AG04450 (cell line): ENCODE results near the gene KRT74. TPM values are rescaled to one million over a fixed set of nuclear protein-coding genes. Genes with fewer than 3 reads are reported as not detected.

Source experiments
- CTCF ChIA-PET: fragments of 300-600, 350-600 bp; formaldehyde crosslinking; extraction: SDS; loops from one replicate; lab custom pipeline; 2022; ENCODE audit warnings: antibody characterized with exemption, inconsistent platforms; lab: Charles Lee
- POLR2A ChIA-PET: fragments of 350-600 bp; formaldehyde crosslinking; extraction: SDS; loops from one replicate; lab custom pipeline; 2021; ENCODE audit warnings: antibody characterized with exemption, inconsistent platforms; lab: Yijun Ruan, JAX
- DNase-seq: peaks from one replicate; pipeline ENCODE4 v3.0.0-alpha.2; 2011; ENCODE audit warnings: low read depth, low spot score
- H3K27ac ChIP-seq: one replicate; pipeline ENCODE4 v1.5.1; 2012; ENCODE audit warnings: low read depth, low read length, control low read depth
- H3K27me3 ChIP-seq: one replicate; pipeline ENCODE4 v1.6.0; 2012; ENCODE audit warnings: low read length; ENCODE audit not compliant: control insufficient read depth, insufficient read depth
- H3K4me3 ChIP-seq: 2 replicates; pipeline ENCODE4 v1.5.1; 2011; ENCODE audit warnings: mild to moderate bottlenecking, low read depth, low read length, control low read depth
- H3K9me3 ChIP-seq: 2 replicates; pipeline ENCODE4 v1.5.1; 2012; ENCODE audit warnings: low read length; ENCODE audit not compliant: control insufficient read depth, insufficient read depth
- CTCF ChIP-seq: IDR thresholded peaks from 2 replicates; pipeline ENCODE4 v1.5.1; 2011; ENCODE audit warnings: low read depth, low read length, control low read depth, inconsistent platforms
- polyA plus RNA-seq: library from polyadenylated mRNA; depleted of rRNA; stranded (reverse); fragments of >200 nt; gene quantifications from 2 replicates; pipeline ENCODE4 v1.2.3, GENCODE V29; 2011

The KRT74 gene
- polyA plus RNA-seq, 1 experiment, result not detected

GRCh38 chr12:52613384-52614030 is 39.9 kb upstream of the KRT74 start:
- Histone ChIP-seq H3K27me3 (peaks cover 30% of the 10 kb centered on the region), H3K4me3 (no peak overlapping the region), H3K27ac (no peak overlapping the region), H3K9me3 (no peaks in the 10 kb centered on the region)
- ChIA-PET POLR2A (no interaction called here), CTCF (no interaction called here)
- TF ChIP-seq CTCF, result no peak
- DNase-seq, result no peak

GRCh38 chr12:52612431-52613383 is 39.1 kb upstream of the KRT74 start:
- TF ChIP-seq CTCF, result no peak
- POLR2A ChIA-PET, result no interaction called here
- H3K27me3 ChIP-seq, result peaks cover 35% of the 10 kb centered on the region
- no peaks in the 10 kb centered on the region for H3K9me3 ChIP-seq
- H3K4me3 ChIP-seq, result no peak overlapping the region
- CTCF ChIA-PET, result no interaction called here
- H3K27ac ChIP-seq, result no peak overlapping the region
- DNase-seq, result no peak

- TF ChIP-seq CTCF, result no peak
- Histone ChIP-seq H3K27me3 (peaks cover 36% of the 10 kb centered on the region), H3K9me3 (no peaks in the 10 kb centered on the region), H3K4me3 (no peak overlapping the region), H3K27ac (no peak overlapping the region)
- CTCF ChIA-PET, result no interaction called here
- POLR2A ChIA-PET, result no interaction called here
- no peak for DNase-seq
Measured at GRCh38 chr12:52611080-52611468, 37.4 kb upstream of the KRT74 start.

- ChIA-PET POLR2A (no interaction called here), CTCF (no interaction called here)
- no peak for DNase-seq
- Histone ChIP-seq H3K27ac (no peak overlapping the region), H3K4me3 (no peak overlapping the region), H3K27me3 (peaks cover 28% of the 10 kb centered on the region), H3K9me3 (no peaks in the 10 kb centered on the region)
- TF ChIP-seq CTCF, result no peak
Measured at GRCh38 chr12:52608826-52609630, 35.4 kb upstream of the KRT74 start.
